OCI-LY7 (cell line): ENCODE data around the gene MAP3K20. TPM values are rescaled to one million over a fixed set of nuclear protein-coding genes. Genes with fewer than 3 reads are reported as not detected.

Source experiments
- BruUV-seq: library from RNA; stranded (reverse); fragments of 400-500 nt; replicated peaks from 2 replicates; lab custom pipeline; 2021; lab: Mats Ljungman, UMichigan
- CTCF ChIA-PET: fragments of 300-600 bp; sonication (Branson Sonifier 250); formaldehyde crosslinking; loops from one replicate; lab custom pipeline; 2022; ENCODE audit warnings: antibody characterized with exemption; ENCODE audit not compliant: unreplicated experiment; lab: Charles Lee
- POLR2A ChIA-PET: fragments of 300-600 bp; sonication (Branson Sonifier 250); formaldehyde crosslinking; loops from one replicate; lab custom pipeline; 2022; ENCODE audit warnings: antibody characterized with exemption; lab: Charles Lee
- DNase-seq: peaks from one replicate; pipeline ENCODE4 v3.0.0-alpha.2; 2015; ENCODE audit warnings: low spot score
- H2AFZ ChIP-seq: fragments of 200-600 bp; sonication (generic), shearing (Covaris generic); 2 replicates; pipeline ENCODE4 v1.6.1; 2014; ENCODE audit warnings: mild to moderate bottlenecking, antibody characterized with exemption, low read length, moderate library complexity
- H3K27ac ChIP-seq: fragments of 200-600 bp; sonication (generic); 2 replicates; pipeline ENCODE4 v1.5.1; 2014; ENCODE audit warnings: mixed run types, low read depth, mild to moderate bottlenecking, moderate library complexity, low read length, inconsistent platforms; ENCODE audit not compliant: poor library complexity, severe bottlenecking
- H3K36me3 ChIP-seq: fragments of 200-600 bp; sonication (generic); 2 replicates; pipeline ENCODE4 v1.6.1; 2014; ENCODE audit warnings: mild to moderate bottlenecking, antibody characterized with exemption, low read length, moderate library complexity, mixed read lengths; ENCODE audit not compliant: insufficient read depth
- H3K4me1 ChIP-seq: fragments of 200-600 bp; sonication (generic); 2 replicates; pipeline ENCODE4 v1.5.1; 2014; ENCODE audit warnings: mild to moderate bottlenecking, low read length; ENCODE audit not compliant: insufficient read depth, poor library complexity, severe bottlenecking
- H3K4me2 ChIP-seq: fragments of 200-600 bp; sonication (generic); 2 replicates; pipeline ENCODE4 v1.6.1; 2014; ENCODE audit warnings: mild to moderate bottlenecking, low read length
- H3K4me3 ChIP-seq: fragments of 200-600 bp; sonication (generic); 2 replicates; pipeline ENCODE4 v1.5.1; 2014; ENCODE audit warnings: mild to moderate bottlenecking, low read depth, low read length; ENCODE audit not compliant: poor library complexity, severe bottlenecking
- H3K79me2 ChIP-seq: fragments of 200-600 bp; sonication (generic); 2 replicates; pipeline ENCODE4 v1.6.1; 2016; ENCODE audit warnings: low read depth, mild to moderate bottlenecking, low read length, moderate library complexity, mixed read lengths; ENCODE audit not compliant: insufficient read depth
- H3K9me2 ChIP-seq: fragments of 200-600 bp; sonication (generic); 2 replicates; pipeline ENCODE4 v1.6.1; 2016; ENCODE audit warnings: mild to moderate bottlenecking, low read length, mixed read lengths; ENCODE audit not compliant: insufficient read depth
- H3K9me3 ChIP-seq: fragments of 200-600 bp; sonication (generic); 2 replicates; pipeline ENCODE4 v1.6.1; 2014; ENCODE audit warnings: mild to moderate bottlenecking, mixed run types, low read length, mixed read lengths
- H4K20me1 ChIP-seq: fragments of 200-600 bp; sonication (generic); 2 replicates; pipeline ENCODE4 v1.6.1; 2014; ENCODE audit warnings: mild to moderate bottlenecking, antibody characterized with exemption, low read length, moderate library complexity, mixed read lengths; ENCODE audit not compliant: insufficient read depth
- CTCF ChIP-seq: fragments of 200-600 bp; sonication (generic); conservative IDR thresholded peaks from 2 replicates; pipeline ENCODE4 v1.5.1; 2014; ENCODE audit warnings: mild to moderate bottlenecking, antibody characterized with exemption, low read length, moderate library complexity, mixed read lengths
- EZH2phosphoT487 ChIP-seq: fragments of 200-600 bp; sonication (generic); IDR thresholded peaks from 2 replicates; pipeline ENCODE4 v1.6.1; 2018; ENCODE audit warnings: low read depth, borderline replicate concordance, mild to moderate bottlenecking, mixed run types, antibody characterized with exemption, low read length, moderate library complexity, mixed read lengths
- intact Hi-C: fragments of 100-400 bp; cut with micrococcal nuclease; formaldehyde crosslinking; loops from one replicate; pipeline ENCODE4 v1.10.0; 2022; ENCODE audit not compliant: unreplicated experiment
- total RNA-seq, 2 experiments: library from RNA; depleted of rRNA in 1 of 2; stranded (reverse); fragments of >200 nt in 1 of 2; shearing (Covaris generic) in 1 of 2; gene quantifications; 2 replicates each; pipeline ENCODE4 v1.2.3, GENCODE V29; 2014 to 2022

The MAP3K20 gene
- total RNA-seq, 2 experiments from 2014 or later: 8.2 to 17.9 TPM

GRCh38 chr2:173130496-173131465, 55.1 kb downstream of the MAP3K20 start:
- no peaks in the 10 kb centered on the region for H3K9me2 ChIP-seq
- intact Hi-C loops: no loop called here
- H3K79me2 ChIP-seq: no peaks in the 10 kb centered on the region
- no peak for DNase-seq
- BruUV-seq: no TSS peak
- H3K4me1 ChIP-seq: no peaks in the 10 kb centered on the region
- H3K36me3 ChIP-seq: no peaks in the 10 kb centered on the region
- no peak overlapping the region for H3K4me2 ChIP-seq
- CTCF ChIA-PET: no interaction called here
- TF ChIP-seq CTCF (no peak), EZH2phosphoT487 (no peak)
- POLR2A ChIA-PET: interaction anchor here (0.6 to 0.8 kb wide), 2 partner anchors 17 to 510 kb away, joined by 3 read pairs; no protein-coding TSS in a partner anchor
- no peak overlapping the region for H3K4me3 ChIP-seq
- no peaks in the 10 kb centered on the region for H4K20me1 ChIP-seq
- H3K27ac ChIP-seq: no peak overlapping the region
- H2AFZ ChIP-seq: no peak overlapping the region
- no peaks in the 10 kb centered on the region for H3K9me3 ChIP-seq

- no peak overlapping the region for H3K27ac ChIP-seq
- no peaks in the 10 kb centered on the region for H3K36me3 ChIP-seq
- no peaks in the 10 kb centered on the region for H3K9me3 ChIP-seq
- ChIA-PET CTCF (no interaction called here), POLR2A (interaction anchor here (0.6 kb wide), 1 partner anchor 25 kb away, joined by 3 read pairs; no protein-coding TSS in a partner anchor)
- H4K20me1 ChIP-seq: no peaks in the 10 kb centered on the region
- H3K4me2 ChIP-seq: no peak overlapping the region
- TF ChIP-seq EZH2phosphoT487: no peak
- no peaks in the 10 kb centered on the region for H3K79me2 ChIP-seq
- BruUV-seq: no TSS peak
- H3K4me3 ChIP-seq: no peak overlapping the region
- no peaks in the 10 kb centered on the region for H3K9me2 ChIP-seq
- no peak overlapping the region for H2AFZ ChIP-seq
- peaks cover 6% of the 10 kb centered on the region for H3K4me1 ChIP-seq
- intact Hi-C loops: no loop called here
- no peak for DNase-seq
Observed at GRCh38 chr2:173132531-173132930, 56.9 kb downstream of the MAP3K20 start.

GRCh38 chr2:173134703-173135102, 59.1 kb downstream of the MAP3K20 start:
- DNase-seq: no peak
- POLR2A ChIA-PET: interaction anchor here (0.8 kb wide), 1 partner anchor 10 kb away, joined by 3 read pairs; no protein-coding TSS in a partner anchor
- CTCF ChIA-PET: no interaction called here
- Histone ChIP-seq H3K9me3 (no peaks in the 10 kb centered on the region), H3K36me3 (no peaks in the 10 kb centered on the region), H3K4me1 (peaks cover 6% of the 10 kb centered on the region), H3K27ac (no peak overlapping the region), H4K20me1 (no peaks in the 10 kb centered on the region), H3K4me3 (no peak overlapping the region), H3K9me2 (no peaks in the 10 kb centered on the region), H3K4me2 (no peak overlapping the region), H3K79me2 (no peaks in the 10 kb centered on the region), H2AFZ (no peak overlapping the region)
- TF ChIP-seq EZH2phosphoT487 (no peak), CTCF (no peak)
- BruUV-seq: no TSS peak
- intact Hi-C loops: no loop called here
